AG08396 (cell line): ENCODE data around the gene SLC44A3.

Experiments used
- DNase-seq: peaks from one replicate; pipeline ENCODE4 v3.0.0; 2012; ENCODE audit warnings: low spot score, mixed read lengths

Gene SLC44A3

GRCh38 chr1:94873520-94874351 lies 53.6 kb downstream of the SLC44A3 start:
- no peak for DNase-seq

GRCh38 chr1:94874423-94874822 lies 54.3 kb downstream of the SLC44A3 start:
- DNase-seq = no peak

DNA sequence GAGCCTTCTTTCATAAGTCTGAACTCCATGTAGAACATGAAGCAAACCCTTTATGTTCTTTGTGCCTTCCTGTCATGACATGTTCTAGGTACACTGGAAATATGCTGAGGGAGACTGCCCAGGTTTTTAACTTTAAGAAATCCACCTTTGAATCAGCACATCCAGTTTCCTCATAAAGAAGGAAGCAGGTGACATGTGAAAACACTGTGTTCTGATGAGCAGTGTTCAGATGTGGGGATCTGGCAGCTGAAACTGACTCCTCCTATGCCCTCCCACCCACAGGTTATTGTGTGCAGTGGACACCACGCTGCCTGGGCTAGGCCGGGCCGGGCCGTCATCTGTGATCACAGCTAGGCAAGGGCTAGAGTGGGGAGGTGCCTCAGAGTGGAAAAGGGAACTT lies 55.6 kb downstream of the SLC44A3 start:
- DNase-seq = no peak

DNA sequence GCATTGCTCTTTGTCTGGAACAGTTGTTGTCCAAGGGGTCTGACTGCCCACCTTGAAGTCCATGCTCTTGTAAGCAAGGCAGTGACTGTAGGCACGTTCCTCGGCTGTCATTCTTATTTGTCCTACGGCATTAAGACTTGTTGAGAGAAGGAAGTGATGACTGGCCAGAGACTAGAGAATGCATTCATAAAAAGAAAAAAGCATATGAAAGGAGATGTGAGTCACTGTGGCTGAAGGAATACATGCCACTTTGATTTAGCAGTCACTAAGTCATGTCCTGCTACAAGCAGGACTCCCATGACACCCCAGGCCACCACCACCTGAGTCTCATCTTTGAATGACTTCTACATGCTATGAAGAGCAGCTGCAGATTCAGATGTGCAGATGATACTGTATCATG lies 56.2 kb downstream of the SLC44A3 start:
- no peak for DNase-seq

DNA sequence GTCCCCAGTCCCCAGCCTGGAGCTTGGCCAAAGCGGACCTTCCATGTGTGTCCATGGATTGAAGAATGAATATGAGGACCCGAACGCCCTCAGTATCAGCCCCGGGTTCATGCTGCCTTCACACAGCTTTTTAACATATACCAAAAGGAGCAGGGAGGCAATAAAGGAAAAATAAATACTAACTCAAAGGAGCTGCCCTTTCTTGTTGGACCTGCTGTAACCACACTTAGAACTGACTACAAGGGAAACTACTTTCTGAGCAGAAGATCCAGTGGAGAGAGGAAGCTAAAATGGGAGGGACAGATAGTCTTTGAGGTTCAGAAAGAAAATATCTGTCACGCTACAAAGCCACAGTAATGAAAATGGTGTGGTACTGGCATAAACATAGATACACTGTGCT lies 58.2 kb downstream of the SLC44A3 start:
- no peak for DNase-seq

DNA sequence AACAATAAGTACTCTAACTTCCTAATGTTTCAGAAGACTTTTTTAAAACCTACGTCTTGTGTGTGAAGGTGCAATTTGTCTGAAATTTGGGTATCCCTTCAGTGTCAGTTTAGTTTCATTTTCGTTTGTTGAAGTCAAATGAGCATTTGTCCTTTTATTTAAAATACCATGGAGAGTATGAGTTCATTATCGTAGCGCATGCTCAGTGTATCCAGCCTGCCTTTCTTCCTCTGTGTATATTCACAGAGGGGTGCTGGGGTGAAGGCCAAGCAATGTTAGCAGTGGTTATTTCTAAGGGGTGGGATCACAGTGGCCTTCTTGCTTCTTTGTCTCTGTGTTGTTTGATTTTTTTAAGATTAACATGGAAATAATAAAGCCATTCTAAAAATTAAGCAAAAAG lies 63.5 kb downstream of the SLC44A3 start:
- peak; percentile 60 for DNase-seq

DNA sequence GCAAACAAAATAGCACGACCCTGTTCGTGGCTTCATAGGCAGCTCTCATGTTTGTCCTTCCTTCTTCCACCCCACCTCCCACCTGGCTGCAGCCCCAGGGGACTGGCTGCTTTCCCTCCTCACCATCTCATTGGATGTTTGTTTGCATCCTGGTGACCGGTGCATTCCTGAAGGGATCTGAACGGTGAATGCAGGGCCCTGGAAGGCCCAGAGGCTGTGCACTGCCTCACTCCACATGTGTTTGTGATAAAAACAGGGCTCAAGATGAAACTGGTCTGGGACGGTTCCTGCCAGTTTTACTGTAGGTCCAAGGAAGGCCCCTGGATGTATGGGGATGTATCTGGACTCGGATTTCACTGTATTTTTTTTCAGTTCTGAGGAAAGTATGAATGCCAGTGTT lies 63.9 kb downstream of the SLC44A3 start:
- peak; percentile 72 for DNase-seq

GRCh38 chr1:94884507-94884906 lies 64.3 kb downstream of the SLC44A3 start:
- DNase-seq = peak; percentile 13

- no peak for DNase-seq
These were observed 66.2 kb downstream of the SLC44A3 start for GRCh38 chr1:94886361-94886760.

GRCh38 chr1:94887106-94887505 lies 66.9 kb downstream of the SLC44A3 start:
- no peak for DNase-seq

GRCh38 chr1:94887603-94888171 lies 67.5 kb downstream of the SLC44A3 start:
- DNase-seq = no peak

DNA sequence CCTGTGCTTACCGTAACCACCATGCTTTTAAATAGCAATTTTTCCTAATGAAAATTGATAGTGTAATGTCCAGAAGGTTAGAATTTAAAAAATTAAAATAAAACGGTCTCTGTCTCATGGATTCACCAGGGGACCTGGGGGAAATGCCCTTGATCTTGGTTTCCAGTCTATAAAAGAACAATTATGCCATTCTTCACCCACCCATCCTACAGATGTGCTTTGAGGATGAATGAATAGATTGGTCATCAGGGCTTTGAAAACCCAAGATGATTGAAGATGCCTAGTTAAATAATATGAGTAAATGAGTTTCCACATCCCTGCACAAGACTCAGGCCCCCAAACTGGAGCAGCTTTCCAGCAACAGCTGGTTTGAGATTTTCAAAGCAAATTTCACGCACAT lies 68.0 kb downstream of the SLC44A3 start:
- DNase-seq = no peak

DNA sequence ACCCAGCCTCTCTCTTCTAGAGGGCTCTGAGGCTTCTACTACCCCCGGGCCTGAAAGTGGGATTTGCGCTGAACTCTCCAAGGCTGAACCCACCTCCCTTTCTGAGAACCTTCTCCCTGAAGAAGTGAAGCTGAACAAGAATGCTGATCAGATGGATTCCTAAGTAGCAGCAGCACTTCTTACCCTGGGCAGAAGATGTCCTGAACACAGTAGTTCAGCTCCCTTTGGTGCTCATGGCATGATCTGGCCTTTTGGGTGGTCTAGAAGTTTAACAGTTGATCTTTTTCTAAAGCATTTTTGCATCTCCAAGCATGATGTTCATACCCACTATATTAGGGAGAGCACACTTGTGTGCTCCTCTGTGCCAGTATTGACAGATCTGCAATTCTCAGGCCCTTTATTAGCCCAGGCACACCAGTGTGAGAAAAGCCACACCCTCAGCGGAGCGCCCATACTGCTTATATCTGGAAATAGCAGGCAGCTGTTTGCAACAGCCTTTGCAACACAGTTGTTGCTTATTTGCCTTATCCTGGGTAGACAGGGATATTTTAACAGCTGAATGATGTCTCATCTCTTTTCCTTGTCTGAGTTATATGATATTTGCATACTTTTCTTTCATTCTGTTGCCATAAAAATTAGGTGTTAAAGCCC lies 72.6 kb downstream of the SLC44A3 start:
- DNase-seq = no peak

- DNase-seq = no peak
These were observed 74.5 kb downstream of the SLC44A3 start for GRCh38 chr1:94894630-94895029.

GRCh38 chr1:94895518-94895917 lies 75.4 kb downstream of the SLC44A3 start:
- DNase-seq = no peak

DNA sequence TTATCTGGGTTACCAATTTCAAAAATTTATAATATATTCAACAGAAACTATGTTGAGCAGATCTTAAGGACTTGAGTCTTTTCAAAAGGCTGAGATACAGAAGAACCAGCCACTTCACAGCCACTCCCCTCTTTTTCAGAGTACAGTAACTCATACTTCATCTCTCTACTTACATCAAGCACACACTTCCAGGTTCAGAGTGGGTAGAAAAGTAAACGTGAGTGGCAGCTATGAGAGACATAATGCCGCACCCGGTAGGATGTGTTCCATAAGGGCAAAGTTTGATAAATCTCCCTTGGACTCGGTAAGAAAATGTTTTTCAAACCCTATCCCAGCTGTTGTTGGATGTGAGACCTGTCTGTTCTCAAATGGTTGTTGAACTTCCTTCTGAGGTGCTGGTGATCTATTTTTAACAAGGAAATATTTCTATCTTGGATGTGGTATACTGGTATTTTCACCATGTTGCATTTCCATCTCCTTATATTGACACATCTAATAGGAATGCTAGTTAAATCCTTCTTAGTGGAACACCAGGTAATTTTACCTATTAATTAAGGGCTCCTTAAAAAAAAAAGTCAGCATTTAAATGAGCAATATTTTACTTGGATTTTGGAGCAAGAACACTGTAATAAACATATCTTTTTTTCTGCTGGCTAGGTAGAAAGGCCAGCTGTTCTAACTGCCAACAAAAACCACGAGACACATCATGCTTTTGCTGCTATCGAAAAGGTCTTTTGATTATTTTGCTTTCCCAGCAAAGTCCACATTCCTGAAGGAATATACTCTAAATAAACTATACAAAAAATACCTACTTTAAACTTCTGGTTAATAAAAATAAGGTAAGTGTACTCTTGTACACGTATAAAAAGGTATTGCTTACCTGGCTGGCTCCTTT lies 78.6 kb downstream of the SLC44A3 start:
- no peak for DNase-seq

GRCh38 chr1:94899756-94900155 lies 79.6 kb downstream of the SLC44A3 start:
- no peak for DNase-seq

GRCh38 chr1:94901841-94902240 lies 81.7 kb downstream of the SLC44A3 start:
- no peak for DNase-seq

GRCh38 chr1:94903280-94904009 lies 83.3 kb downstream of the SLC44A3 start:
- no peak for DNase-seq

DNA sequence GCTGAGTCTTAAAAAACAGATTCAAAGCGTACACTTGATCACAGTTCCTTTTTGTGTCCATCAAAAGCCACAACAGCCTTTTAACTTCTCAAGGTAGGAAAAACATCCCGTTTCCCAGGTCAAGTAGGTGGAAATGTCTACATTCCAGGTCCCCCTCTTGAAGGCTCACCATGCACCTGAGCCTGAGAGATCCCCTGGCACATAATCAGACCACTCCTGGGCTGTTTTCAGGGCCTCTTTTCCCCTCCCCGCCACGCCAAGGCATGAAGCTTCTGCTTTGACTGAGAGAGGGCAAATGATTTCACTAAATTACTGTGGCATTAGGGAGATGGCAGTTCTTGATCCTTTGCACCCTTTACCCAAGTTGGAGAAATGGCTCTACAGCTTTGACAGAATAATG lies 85.0 kb downstream of the SLC44A3 start:
- no peak for DNase-seq

DNA sequence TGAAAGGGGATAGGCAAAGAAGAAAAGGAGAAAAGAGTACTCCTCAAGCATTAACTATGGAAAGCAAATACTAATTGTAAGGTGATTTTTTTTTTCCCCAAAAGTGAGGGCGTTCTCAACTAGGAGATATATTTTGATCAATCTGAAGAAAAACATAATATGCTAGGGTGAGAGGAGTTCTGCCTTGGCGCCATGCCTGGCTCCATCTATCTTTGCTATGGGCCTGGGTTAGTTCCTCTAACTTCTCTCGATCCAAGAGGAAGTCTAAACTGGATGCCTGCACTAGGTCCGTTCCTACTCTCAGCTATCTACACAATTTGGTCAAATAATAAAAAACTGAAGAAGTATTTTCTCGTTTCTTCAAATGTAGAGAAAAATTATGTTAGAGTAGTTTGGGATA lies 86.2 kb downstream of the SLC44A3 start:
- no peak for DNase-seq

DNA sequence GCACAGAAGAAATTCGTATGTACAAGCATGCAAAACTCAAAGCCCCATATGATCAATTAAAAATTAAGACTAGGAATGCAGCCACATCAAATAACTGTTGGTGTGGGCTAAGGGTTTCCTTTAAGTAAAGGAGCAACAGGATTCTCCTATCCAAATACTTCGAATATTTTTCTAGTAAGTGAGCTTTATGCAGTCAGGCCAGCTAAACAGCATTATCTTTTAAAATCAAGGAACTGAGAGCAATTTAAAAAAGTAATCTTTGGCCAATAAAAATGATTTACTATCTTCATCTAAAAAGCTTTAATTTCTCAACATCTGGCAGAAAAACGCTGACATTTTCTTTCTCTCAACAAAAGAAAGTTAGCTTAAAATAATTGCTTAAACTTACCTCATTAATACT lies 87.0 kb downstream of the SLC44A3 start:
- no peak for DNase-seq
